ENCODE data around the gene PLXNA4. TPM values are rescaled to one million over a fixed set of nuclear protein-coding genes. Genes with fewer than 3 reads are reported as not detected.

The PLXNA4 gene
- total and polyA plus RNA-seq, 4 donors: 0.04 to 1.1 (median 0.41) TPM

DNA sequence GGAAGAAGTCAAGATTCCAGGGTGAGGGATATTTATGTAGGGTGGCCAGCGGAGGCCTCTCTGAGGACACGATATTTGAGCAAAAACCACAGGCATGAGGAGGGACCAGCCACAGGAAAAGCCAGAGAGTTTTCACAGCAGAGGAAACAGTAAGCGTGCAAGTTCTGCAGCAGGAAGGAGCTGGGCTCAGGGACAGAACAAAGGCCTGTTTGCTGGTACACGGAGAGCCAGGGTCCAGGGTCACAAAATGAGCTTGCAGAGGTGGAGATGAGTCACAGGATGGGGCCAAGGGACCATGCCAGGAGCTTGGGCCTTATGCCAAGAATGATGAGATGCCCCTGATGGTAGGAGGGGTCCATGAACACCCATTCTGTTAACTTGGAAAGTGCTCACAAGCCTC is 283.5 kb downstream of the PLXNA4 start:
- 67% methylated on average over 4 of the region's 4 CpGs for WGBS
- no peaks in the 10 kb centered on the region for H3K4me1 ChIP-seq (ENCODE audit: control insufficient read depth in 4 of 4, insufficient read depth in 4 of 4, low read length in 3 of 4)
- no peaks in the 10 kb centered on the region for H3K27me3 ChIP-seq (ENCODE audit: control insufficient read depth in 4 of 4, insufficient read depth in 4 of 4, low read length in 3 of 4)
- H3K4me3 ChIP-seq (ENCODE audit: low read depth in 1 of 3, low read length in 3 of 3): no peak overlapping the region
- no peaks in the 10 kb centered on the region for H3K36me3 ChIP-seq (ENCODE audit: control insufficient read depth in 4 of 4, insufficient read depth in 3 of 4, low read depth in 1 of 4, low read length in 3 of 4)
- no peak for DNase-seq (ENCODE audit: low spot score)
- TF ChIP-seq NR2F2 (IDR thresholded peaks at IDR 0.05): no peak
- no peak for TF ChIP-seq HNF4A (conservative IDR thresholded peaks at IDR 0.05)
- no peak for TF ChIP-seq ATF3 (IDR thresholded peaks at IDR 0.05)
- no peak for TF ChIP-seq SP1 (IDR thresholded peaks at IDR 0.05)
- TF ChIP-seq FOXA2 (IDR thresholded peaks at IDR 0.05): no peak
- no peak for TF ChIP-seq CTCF (IDR thresholded peaks at IDR 0.05; ENCODE audit: low read depth, low read length, missing input control)
- no peak for TF ChIP-seq HNF4G (IDR thresholded peaks at IDR 0.05)
- TF ChIP-seq, protein P1, sequence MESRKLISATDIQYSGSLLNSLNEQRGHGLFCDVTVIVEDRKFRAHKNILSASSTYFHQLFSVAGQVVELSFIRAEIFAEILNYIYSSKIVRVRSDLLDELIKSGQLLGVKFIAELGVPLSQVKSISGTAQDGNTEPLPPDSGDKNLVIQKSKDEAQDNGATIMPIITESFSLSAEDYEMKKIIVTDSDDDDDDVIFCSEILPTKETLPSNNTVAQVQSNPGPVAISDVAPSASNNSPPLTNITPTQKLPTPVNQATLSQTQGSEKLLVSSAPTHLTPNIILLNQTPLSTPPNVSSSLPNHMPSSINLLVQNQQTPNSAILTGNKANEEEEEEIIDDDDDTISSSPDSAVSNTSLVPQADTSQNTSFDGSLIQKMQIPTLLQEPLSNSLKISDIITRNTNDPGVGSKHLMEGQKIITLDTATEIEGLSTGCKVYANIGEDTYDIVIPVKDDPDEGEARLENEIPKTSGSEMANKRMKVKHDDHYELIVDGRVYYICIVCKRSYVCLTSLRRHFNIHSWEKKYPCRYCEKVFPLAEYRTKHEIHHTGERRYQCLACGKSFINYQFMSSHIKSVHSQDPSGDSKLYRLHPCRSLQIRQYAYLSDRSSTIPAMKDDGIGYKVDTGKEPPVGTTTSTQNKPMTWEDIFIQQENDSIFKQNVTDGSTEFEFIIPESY (IDR thresholded peaks at IDR 0.05): no peak
- TF ChIP-seq GABPA (IDR thresholded peaks at IDR 0.05 in 1 of 2, conservative IDR thresholded peaks at IDR 0.05 in 1 of 2): no peak
- no peak for TF ChIP-seq JUND (IDR thresholded peaks at IDR 0.05)
- TF ChIP-seq FOXA1 (IDR thresholded peaks at IDR 0.05): no peak
- TF ChIP-seq MAX (IDR thresholded peaks at IDR 0.05): no peak
- H3K9ac ChIP-seq (ENCODE audit: low read depth in 1 of 2, low read length in 2 of 2): no peak overlapping the region
- no peak overlapping the region for H3K27ac ChIP-seq (ENCODE audit: low read depth in 1 of 2, low read length in 2 of 2)
- H3K9me3 ChIP-seq (ENCODE audit: control insufficient read depth in 4 of 4, low read length in 3 of 4): no peaks in the 10 kb centered on the region

GRCh38 chr7:132291481-132291880 is 284.8 kb downstream of the PLXNA4 start:
- Histone ChIP-seq H3K4me1 (ENCODE audit: control insufficient read depth in 4 of 4, insufficient read depth in 4 of 4, low read length in 3 of 4) (no peaks in the 10 kb centered on the region), H3K9ac (ENCODE audit: low read depth in 1 of 2, low read length in 2 of 2) (no peak overlapping the region), H3K36me3 (ENCODE audit: control insufficient read depth in 4 of 4, insufficient read depth in 3 of 4, low read depth in 1 of 4, low read length in 3 of 4) (no peaks in the 10 kb centered on the region), H3K27ac (ENCODE audit: low read depth in 1 of 2, low read length in 2 of 2) (no peak overlapping the region), H3K27me3 (ENCODE audit: control insufficient read depth in 4 of 4, insufficient read depth in 4 of 4, low read length in 3 of 4) (no peaks in the 10 kb centered on the region), H3K4me3 (ENCODE audit: low read depth in 1 of 3, low read length in 3 of 3) (no peak overlapping the region), H3K9me3 (ENCODE audit: control insufficient read depth in 4 of 4, low read length in 3 of 4) (no peaks in the 10 kb centered on the region)
- DNase-seq (ENCODE audit: low spot score): no peak
- TF ChIP-seq HNF4A (conservative IDR thresholded peaks at IDR 0.05) (no peak), JUND (IDR thresholded peaks at IDR 0.05) (no peak), SP1 (IDR thresholded peaks at IDR 0.05) (no peak), HNF4G (IDR thresholded peaks at IDR 0.05) (no peak), RXRA (IDR thresholded peaks at IDR 0.05) (no peak)
- TF ChIP-seq, protein P1 (IDR thresholded peaks at IDR 0.05): no peak
- TF ChIP-seq, protein P2, sequence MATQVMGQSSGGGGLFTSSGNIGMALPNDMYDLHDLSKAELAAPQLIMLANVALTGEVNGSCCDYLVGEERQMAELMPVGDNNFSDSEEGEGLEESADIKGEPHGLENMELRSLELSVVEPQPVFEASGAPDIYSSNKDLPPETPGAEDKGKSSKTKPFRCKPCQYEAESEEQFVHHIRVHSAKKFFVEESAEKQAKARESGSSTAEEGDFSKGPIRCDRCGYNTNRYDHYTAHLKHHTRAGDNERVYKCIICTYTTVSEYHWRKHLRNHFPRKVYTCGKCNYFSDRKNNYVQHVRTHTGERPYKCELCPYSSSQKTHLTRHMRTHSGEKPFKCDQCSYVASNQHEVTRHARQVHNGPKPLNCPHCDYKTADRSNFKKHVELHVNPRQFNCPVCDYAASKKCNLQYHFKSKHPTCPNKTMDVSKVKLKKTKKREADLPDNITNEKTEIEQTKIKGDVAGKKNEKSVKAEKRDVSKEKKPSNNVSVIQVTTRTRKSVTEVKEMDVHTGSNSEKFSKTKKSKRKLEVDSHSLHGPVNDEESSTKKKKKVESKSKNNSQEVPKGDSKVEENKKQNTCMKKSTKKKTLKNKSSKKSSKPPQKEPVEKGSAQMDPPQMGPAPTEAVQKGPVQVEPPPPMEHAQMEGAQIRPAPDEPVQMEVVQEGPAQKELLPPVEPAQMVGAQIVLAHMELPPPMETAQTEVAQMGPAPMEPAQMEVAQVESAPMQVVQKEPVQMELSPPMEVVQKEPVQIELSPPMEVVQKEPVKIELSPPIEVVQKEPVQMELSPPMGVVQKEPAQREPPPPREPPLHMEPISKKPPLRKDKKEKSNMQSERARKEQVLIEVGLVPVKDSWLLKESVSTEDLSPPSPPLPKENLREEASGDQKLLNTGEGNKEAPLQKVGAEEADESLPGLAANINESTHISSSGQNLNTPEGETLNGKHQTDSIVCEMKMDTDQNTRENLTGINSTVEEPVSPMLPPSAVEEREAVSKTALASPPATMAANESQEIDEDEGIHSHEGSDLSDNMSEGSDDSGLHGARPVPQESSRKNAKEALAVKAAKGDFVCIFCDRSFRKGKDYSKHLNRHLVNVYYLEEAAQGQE (IDR thresholded peaks at IDR 0.05): no peak
- 92% methylated on average over 1 of the region's 1 CpG for WGBS
